Stimulated activated naive CD8-positive, alpha-beta T cell treated with anti-CD3 and anti-CD28 coated beads, Interleukin-15, amount 100 ng/mL, for 72 hours (primary cell): ENCODE measurements around the gene RNF44.

Source experiments
- ATAC-seq: fragments of 150-1000 bp; cut with Tn5 transposase; 2 replicates; pipeline ENCODE4 v1.10.0; 2021; ENCODE audit warnings: mild to moderate bottlenecking, moderate library complexity
- DNase-seq, 2 donors: peaks; one replicate each; pipeline ENCODE4 v3.0.0; 2021 to 2022
- H3K27ac Mint-ChIP-seq, 2 donors: one replicate each; pipeline ENCODE4 v1.8.0; 2022; ENCODE audit warnings: mild to moderate bottlenecking in 2 of 2, mixed read lengths in 2 of 2, moderate library complexity in 2 of 2
- H3K27me3 Mint-ChIP-seq: one replicate; pipeline ENCODE4 v1.8.0; 2022; ENCODE audit warnings: mixed read lengths
- H3K4me1 Mint-ChIP-seq: one replicate; pipeline ENCODE4 v1.8.0; 2022; ENCODE audit warnings: mild to moderate bottlenecking, mixed read lengths
- H3K4me3 Mint-ChIP-seq, 2 donors: one replicate each; pipeline ENCODE4 v1.8.0; 2022; ENCODE audit warnings: mild to moderate bottlenecking in 2 of 2, mixed read lengths in 2 of 2, moderate library complexity in 1 of 2
- H3K9me3 Mint-ChIP-seq, 2 donors: one replicate each; pipeline ENCODE4 v1.8.0; 2022; ENCODE audit warnings: mixed read lengths in 2 of 2

RNF44 gene

GRCh38 chr5:176542596-176543427 lies 5.6 kb upstream of the RNF44 start:
- Mint-ChIP-seq H3K9me3 (no peaks in the 10 kb centered on the region), H3K27me3 (no peaks in the 10 kb centered on the region), H3K4me3 (peak overlapping the region; percentile 90 to 96), H3K4me1 (peaks cover 84% of the 10 kb centered on the region), H3K27ac (peak overlapping the region; percentile 81 to 93)
- ATAC-seq (peak; percentile 57), DNase-seq (peak; percentile 58 to 64)

- no peaks in the 10 kb centered on the region for H3K9me3 Mint-ChIP-seq
- ATAC-seq (peak; percentile 21), DNase-seq (peak; percentile 74 to 78)
- H3K4me3 Mint-ChIP-seq: peak overlapping the region; percentile 83 to 87
- peaks cover 77% of the 10 kb centered on the region for H3K4me1 Mint-ChIP-seq
- H3K27me3 Mint-ChIP-seq: no peaks in the 10 kb centered on the region
- H3K27ac Mint-ChIP-seq: peak overlapping the region; percentile 81 to 93
Observed at GRCh38 chr5:176542135-176542595, 5.0 kb upstream of the RNF44 start.

- Mint-ChIP-seq H3K27ac (peak overlapping the region; percentile 93 to 99), H3K4me3 (peak overlapping the region; percentile 83 to 87), H3K4me1 (peaks cover 77% of the 10 kb centered on the region), H3K9me3 (no peaks in the 10 kb centered on the region), H3K27me3 (no peaks in the 10 kb centered on the region)
- peak; percentile 68 to 78 for DNase-seq
- ATAC-seq: peak; percentile 12
Observed at GRCh38 chr5:176541338-176542134, 4.3 kb upstream of the RNF44 start.

GRCh38 chr5:176540956-176541337 lies 3.7 kb upstream of the RNF44 start:
- DNase-seq (peak in 1 of 2 donors; percentile 62), ATAC-seq (no peak)

GRCh38 chr5:176540476-176540899 lies 3.3 kb upstream of the RNF44 start:
- H3K9me3 Mint-ChIP-seq: no peaks in the 10 kb centered on the region
- peaks cover 68% of the 10 kb centered on the region for H3K4me1 Mint-ChIP-seq
- peak overlapping the region; percentile 93 to 99 for H3K27ac Mint-ChIP-seq
- H3K27me3 Mint-ChIP-seq: no peaks in the 10 kb centered on the region
- peak overlapping the region; percentile 83 to 87 for H3K4me3 Mint-ChIP-seq
- DNase-seq: peak in 1 of 2 donors; percentile 62
- no peak for ATAC-seq

More at GRCh38 chr5:176540956-176541337, 3.7 kb upstream of the RNF44 start:
- Mint-ChIP-seq H3K4me3 (peak overlapping the region; percentile 83 to 87), H3K27ac (peak overlapping the region; percentile 93 to 99), H3K4me1 (peaks cover 73% of the 10 kb centered on the region), H3K9me3 (no peaks in the 10 kb centered on the region), H3K27me3 (no peaks in the 10 kb centered on the region)

- ATAC-seq (no peak), DNase-seq (no peak)
- H3K9me3 Mint-ChIP-seq: no peaks in the 10 kb centered on the region
- H3K27ac Mint-ChIP-seq: peak overlapping the region in 1 of 2 donors; percentile 19
- no peaks in the 10 kb centered on the region for H3K27me3 Mint-ChIP-seq
- H3K4me1 Mint-ChIP-seq: peaks cover 69% of the 10 kb centered on the region
- H3K4me3 Mint-ChIP-seq: peak overlapping the region in 1 of 2 donors; percentile 21
Observed at GRCh38 chr5:176538989-176539384, 1.8 kb upstream of the RNF44 start.

GRCh38 chr5:176538230-176538988 lies 1.2 kb upstream of the RNF44 start:
- no peaks in the 10 kb centered on the region for H3K27me3 Mint-ChIP-seq
- H3K4me3 Mint-ChIP-seq: peak overlapping the region; percentile 91 to 95
- DNase-seq (no peak), ATAC-seq (no peak)
- peaks cover 70% of the 10 kb centered on the region for H3K4me1 Mint-ChIP-seq
- H3K9me3 Mint-ChIP-seq: no peaks in the 10 kb centered on the region
- peak overlapping the region; percentile 97 to 99 for H3K27ac Mint-ChIP-seq

GRCh38 chr5:176537554-176538229 lies 490 bp upstream of the RNF44 start:
- DNase-seq (peak; percentile 95 to 98), ATAC-seq (peak; percentile 75)
- peaks cover 76% of the 10 kb centered on the region for H3K4me1 Mint-ChIP-seq
- no peaks in the 10 kb centered on the region for H3K27me3 Mint-ChIP-seq
- H3K9me3 Mint-ChIP-seq: no peaks in the 10 kb centered on the region
- peak overlapping the region; percentile 91 to 95 for H3K4me3 Mint-ChIP-seq
- peak overlapping the region; percentile 97 to 99 for H3K27ac Mint-ChIP-seq

- Mint-ChIP-seq H3K27me3 (no peaks in the 10 kb centered on the region), H3K9me3 (no peaks in the 10 kb centered on the region), H3K4me1 (peaks cover 75% of the 10 kb centered on the region), H3K4me3 (peak overlapping the region; percentile 91 to 95), H3K27ac (peak overlapping the region; percentile 97)
- ATAC-seq (peak; percentile 24), DNase-seq (peak; percentile 74 to 80)
Observed at GRCh38 chr5:176536132-176536901, 885 bp downstream of the RNF44 start.

GRCh38 chr5:176535664-176536131 lies 1.5 kb downstream of the RNF44 start:
- H3K4me1 Mint-ChIP-seq: peaks cover 75% of the 10 kb centered on the region
- no peak for ATAC-seq

GRCh38 chr5:176535101-176535663 lies 2.0 kb downstream of the RNF44 start:
- DNase-seq (peak in 1 of 2 donors; percentile 75), ATAC-seq (peak; percentile 43)
- peaks cover 75% of the 10 kb centered on the region for H3K4me1 Mint-ChIP-seq
- no peaks in the 10 kb centered on the region for H3K9me3 Mint-ChIP-seq
- peak overlapping the region; percentile 97 for H3K27ac Mint-ChIP-seq
- peak overlapping the region; percentile 91 to 95 for H3K4me3 Mint-ChIP-seq
- no peaks in the 10 kb centered on the region for H3K27me3 Mint-ChIP-seq

More at GRCh38 chr5:176535664-176536131, 1.5 kb downstream of the RNF44 start:
- Mint-ChIP-seq H3K4me3 (peak overlapping the region; percentile 91 to 95), H3K27me3 (no peaks in the 10 kb centered on the region), H3K9me3 (no peaks in the 10 kb centered on the region), H3K27ac (peak overlapping the region; percentile 97)
- DNase-seq: no peak

- Mint-ChIP-seq H3K4me3 (peak overlapping the region; percentile 91 to 95), H3K27me3 (no peaks in the 10 kb centered on the region), H3K9me3 (no peaks in the 10 kb centered on the region), H3K27ac (peak overlapping the region; percentile 97), H3K4me1 (peaks cover 75% of the 10 kb centered on the region)
- peak in 1 of 2 donors; percentile 42 for DNase-seq
- no peak for ATAC-seq
Observed at GRCh38 chr5:176534640-176535039, 2.6 kb downstream of the RNF44 start.

GRCh38 chr5:176533894-176534611 lies 3.1 kb downstream of the RNF44 start:
- H3K27me3 Mint-ChIP-seq: no peaks in the 10 kb centered on the region
- H3K27ac Mint-ChIP-seq: peak overlapping the region; percentile 97
- ATAC-seq (no peak), DNase-seq (peak; percentile 52 to 56)
- H3K9me3 Mint-ChIP-seq: no peaks in the 10 kb centered on the region
- H3K4me1 Mint-ChIP-seq: peaks cover 75% of the 10 kb centered on the region
- H3K4me3 Mint-ChIP-seq: peak overlapping the region; percentile 91 to 95
